ENCODE results near the gene OR10G2. TPM values are rescaled to one million over a fixed set of nuclear protein-coding genes. Genes with fewer than 3 reads are reported as not detected.

The OR10G2 gene
- total RNA-seq, 1 experiment from 2014 or later, result not detected

GRCh38 chr14:21652209-21652808 lies 17.6 kb upstream of the OR10G2 start:
- Histone ChIP-seq H3K9me3 (ENCODE audit: control insufficient read depth in 1 of 2, insufficient read depth in 1 of 2, low read depth in 1 of 2, low read length in 2 of 2) (no peaks in the 10 kb centered on the region), H3K27me3 (ENCODE audit: insufficient read depth, low read length) (peaks cover 40% of the 10 kb centered on the region), H3K9ac (ENCODE audit: low read length) (no peak overlapping the region), H3K9me2 (ENCODE audit: insufficient read depth) (no peaks in the 10 kb centered on the region), H3K27ac (ENCODE audit: low read depth, low read length) (no peak overlapping the region), H3K79me2 (ENCODE audit: insufficient read depth, low read length) (no peaks in the 10 kb centered on the region), H4K20me1 (ENCODE audit: insufficient read depth) (no peaks in the 10 kb centered on the region), H3K4me2 (ENCODE audit: low read length) (no peak overlapping the region), H3K36me3 (ENCODE audit: control insufficient read depth in 1 of 2, insufficient read depth in 2 of 2, low read length in 2 of 2) (no peaks in the 10 kb centered on the region), H2AFZ (ENCODE audit: low read depth, low read length, poor library complexity, severe bottlenecking) (no peak overlapping the region), H3K4me3 (replicated peaks in 1 of 2; ENCODE audit: low read depth in 1 of 2, low read length in 2 of 2) (no peak overlapping the region), H3K4me1 (ENCODE audit: control insufficient read depth in 1 of 2, insufficient read depth in 2 of 2, low read length in 2 of 2) (no peaks in the 10 kb centered on the region)
- POLR2A ChIA-PET, result no interaction called here
- BruUV-seq (replicated peaks), result no TSS peak
- intact Hi-C loops (cut with micrococcal nuclease), result no loop called here
- DNase-seq (ENCODE audit: low read depth, low spot score), result no peak
- RAD21 ChIA-PET (ENCODE audit: low non-redundant PET in 1 of 2, low total read pairs in 2 of 2, uncharacterized antibody in 2 of 2, unreplicated experiment in 2 of 2), result no interaction called here
- CTCF ChIA-PET, result no interaction called here
- ATAC-seq, result no peak
- TF ChIP-seq EGR1 (IDR thresholded peaks at IDR 0.05; ENCODE audit: low read depth), result no peak
- TF ChIP-seq CBX3 (IDR thresholded peaks at IDR 0.05; ENCODE audit: low read depth), result no peak
- no peak for TF ChIP-seq REST (IDR thresholded peaks at IDR 0.05; ENCODE audit: low read depth)
- no peak for TF ChIP-seq JUND (IDR thresholded peaks at IDR 0.05)
- TF ChIP-seq FOSL1 (IDR thresholded peaks at IDR 0.05; ENCODE audit: low read depth), result no peak
- TF ChIP-seq, protein P1, sequence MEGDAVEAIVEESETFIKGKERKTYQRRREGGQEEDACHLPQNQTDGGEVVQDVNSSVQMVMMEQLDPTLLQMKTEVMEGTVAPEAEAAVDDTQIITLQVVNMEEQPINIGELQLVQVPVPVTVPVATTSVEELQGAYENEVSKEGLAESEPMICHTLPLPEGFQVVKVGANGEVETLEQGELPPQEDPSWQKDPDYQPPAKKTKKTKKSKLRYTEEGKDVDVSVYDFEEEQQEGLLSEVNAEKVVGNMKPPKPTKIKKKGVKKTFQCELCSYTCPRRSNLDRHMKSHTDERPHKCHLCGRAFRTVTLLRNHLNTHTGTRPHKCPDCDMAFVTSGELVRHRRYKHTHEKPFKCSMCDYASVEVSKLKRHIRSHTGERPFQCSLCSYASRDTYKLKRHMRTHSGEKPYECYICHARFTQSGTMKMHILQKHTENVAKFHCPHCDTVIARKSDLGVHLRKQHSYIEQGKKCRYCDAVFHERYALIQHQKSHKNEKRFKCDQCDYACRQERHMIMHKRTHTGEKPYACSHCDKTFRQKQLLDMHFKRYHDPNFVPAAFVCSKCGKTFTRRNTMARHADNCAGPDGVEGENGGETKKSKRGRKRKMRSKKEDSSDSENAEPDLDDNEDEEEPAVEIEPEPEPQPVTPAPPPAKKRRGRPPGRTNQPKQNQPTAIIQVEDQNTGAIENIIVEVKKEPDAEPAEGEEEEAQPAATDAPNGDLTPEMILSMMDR (IDR thresholded peaks at IDR 0.05 in 2 of 3, conservative IDR thresholded peaks at IDR 0.05 in 1 of 3; ENCODE audit: borderline replicate concordance in 1 of 3, insufficient read depth in 1 of 3, low read depth in 2 of 3, low read length in 2 of 3), result no peak
- TF ChIP-seq POLR2AphosphoS5 (IDR thresholded peaks at IDR 0.05; ENCODE audit: low read depth, low read length), result no peak
- no peak for TF ChIP-seq ZFX (IDR thresholded peaks at IDR 0.05)
- TF ChIP-seq SRF (IDR thresholded peaks at IDR 0.05; ENCODE audit: low read depth), result no peak
- no peak for TF ChIP-seq ATF3 (IDR thresholded peaks at IDR 0.05)
- TF ChIP-seq YY1 (IDR thresholded peaks at IDR 0.05; ENCODE audit: extremely low read depth, insufficient replicate concordance, low read depth, low read length), result no peak
- TF ChIP-seq ELF1 (IDR thresholded peaks at IDR 0.05; ENCODE audit: borderline replicate concordance, low read depth), result no peak
- TF ChIP-seq MAX (IDR thresholded peaks at IDR 0.05), result no peak
- no peak for TF ChIP-seq CEBPB (IDR thresholded peaks at IDR 0.05; ENCODE audit: low read depth)
- TF ChIP-seq SIN3A (IDR thresholded peaks at IDR 0.05; ENCODE audit: low read depth), result no peak
- TF ChIP-seq EZH2 (IDR thresholded peaks at IDR 0.05), result no peak
- no peak for TF ChIP-seq ZNF274 (IDR thresholded peaks at IDR 0.05; ENCODE audit: low read depth, low read length)
- TF ChIP-seq ZBTB33 (IDR thresholded peaks at IDR 0.05; ENCODE audit: extremely low read depth, insufficient replicate concordance, low read length), result no peak
- no peak for TF ChIP-seq SP1 (IDR thresholded peaks at IDR 0.05; ENCODE audit: low read depth)
